GM21360 (cell line): Measurements from ENCODE around the gene SVOPL.

Experiments
- ATAC-seq: cut with Tn5 transposase; IDR thresholded peaks from one replicate; pipeline ENCODE4 v1.9.1; 2021; ENCODE audit warnings: mild to moderate bottlenecking, moderate library complexity; ENCODE audit not compliant: unreplicated experiment

SVOPL gene

DNA sequence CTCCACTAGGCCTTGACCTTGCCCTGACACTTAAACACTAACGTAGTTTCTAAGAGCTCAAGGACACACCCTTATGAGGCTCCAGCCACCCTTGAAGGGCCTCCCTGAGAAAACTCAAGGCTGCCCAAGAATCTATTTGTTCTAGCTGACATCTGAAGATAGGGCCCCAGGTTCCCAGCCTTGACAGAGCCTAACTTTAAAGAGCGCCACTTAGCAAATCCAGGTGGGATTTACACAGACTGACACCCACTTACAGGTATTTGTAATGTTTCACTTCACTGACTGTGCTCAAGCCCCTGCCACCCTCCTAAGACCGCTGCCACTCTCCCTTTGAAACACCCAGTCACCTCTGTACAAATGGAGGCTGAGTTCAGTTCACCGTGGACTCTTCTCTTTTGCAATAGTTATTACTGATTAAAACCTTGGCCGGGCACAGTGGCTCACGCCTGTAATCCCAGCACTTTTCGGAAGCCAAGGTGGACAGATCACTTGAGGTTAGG is 90.4 kb downstream of the SVOPL start:
- no peak for ATAC-seq

DNA sequence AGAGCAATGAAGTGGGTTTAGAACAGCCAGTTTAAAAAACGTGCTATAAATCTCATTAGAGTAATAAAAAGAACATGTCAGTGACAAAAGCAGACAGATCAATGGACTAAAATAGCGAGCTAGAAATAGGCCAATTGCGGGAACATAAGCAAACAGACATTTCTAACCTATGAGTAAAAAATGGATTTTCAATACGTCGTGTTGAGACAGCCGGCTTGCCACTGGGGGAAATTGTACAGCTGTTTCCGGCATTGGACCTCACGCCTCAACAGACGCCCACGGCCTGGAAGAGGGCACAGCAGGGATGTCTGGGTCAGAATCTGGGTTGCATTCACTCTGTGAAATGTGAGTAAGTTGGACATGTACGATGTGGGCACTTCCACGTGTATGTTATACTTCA is 92.9 kb downstream of the SVOPL start:
- ATAC-seq, result no peak

DNA sequence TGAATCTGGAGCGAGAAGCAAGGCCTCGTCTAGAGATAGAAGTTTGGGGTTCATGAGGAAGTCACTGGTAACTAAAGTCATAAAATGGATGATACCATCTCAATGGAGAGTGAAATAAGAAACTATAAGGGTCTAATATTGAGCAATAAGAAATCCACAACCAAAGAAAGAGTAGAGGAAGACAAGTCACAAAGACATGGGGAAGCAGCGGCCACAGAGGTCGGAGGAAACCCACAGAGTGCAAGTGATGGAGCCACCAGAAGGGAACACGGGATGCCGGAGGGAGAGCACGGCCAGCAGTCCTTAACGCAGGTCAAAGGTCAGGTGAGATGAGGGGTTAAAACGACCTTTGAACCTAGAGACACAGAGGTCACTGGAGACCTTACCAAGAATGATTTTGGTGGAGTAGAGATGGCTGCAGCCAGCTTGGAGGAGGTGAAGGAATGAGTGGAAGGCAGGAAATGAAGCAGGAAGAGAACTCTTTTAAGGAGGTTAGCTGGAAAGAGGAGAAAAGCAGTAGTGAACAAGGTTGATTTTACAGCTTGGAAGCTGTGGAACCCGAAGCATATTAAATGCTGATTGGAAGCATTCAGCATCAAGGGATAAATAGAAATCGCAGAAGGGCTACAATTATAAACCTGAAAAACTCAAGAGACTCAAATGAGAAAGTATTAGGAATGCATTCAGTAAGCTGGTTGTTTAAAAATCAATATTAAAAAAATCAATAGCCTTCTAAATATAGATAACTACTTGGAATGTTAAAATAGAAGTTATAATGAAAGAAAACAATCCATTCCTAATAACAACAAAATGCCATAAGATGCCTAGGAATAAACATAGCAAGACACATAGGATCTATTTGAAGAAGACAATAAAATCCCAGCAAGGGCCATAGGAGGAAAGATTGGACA is 93.7 kb downstream of the SVOPL start:
- no peak for ATAC-seq

DNA sequence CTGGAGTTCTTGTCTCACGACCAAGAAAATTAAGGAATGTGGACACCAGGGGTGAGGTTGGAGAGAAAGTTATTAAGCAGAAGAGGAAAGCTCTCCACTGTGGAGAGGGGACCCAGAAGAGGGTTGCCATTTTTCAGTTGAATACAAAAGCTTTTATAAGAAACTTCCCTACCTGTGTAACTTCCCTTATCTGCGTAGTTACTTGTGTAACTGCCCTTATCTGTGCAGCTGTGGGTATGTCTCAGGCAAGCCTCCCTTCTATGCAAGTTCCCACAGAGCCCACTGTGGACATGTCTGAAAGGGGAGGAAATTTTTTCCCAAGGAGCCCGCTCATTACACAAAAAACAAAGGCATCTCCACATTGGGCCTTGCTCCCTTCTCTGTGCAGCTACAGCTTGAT is 94.9 kb downstream of the SVOPL start:
- no peak for ATAC-seq

DNA sequence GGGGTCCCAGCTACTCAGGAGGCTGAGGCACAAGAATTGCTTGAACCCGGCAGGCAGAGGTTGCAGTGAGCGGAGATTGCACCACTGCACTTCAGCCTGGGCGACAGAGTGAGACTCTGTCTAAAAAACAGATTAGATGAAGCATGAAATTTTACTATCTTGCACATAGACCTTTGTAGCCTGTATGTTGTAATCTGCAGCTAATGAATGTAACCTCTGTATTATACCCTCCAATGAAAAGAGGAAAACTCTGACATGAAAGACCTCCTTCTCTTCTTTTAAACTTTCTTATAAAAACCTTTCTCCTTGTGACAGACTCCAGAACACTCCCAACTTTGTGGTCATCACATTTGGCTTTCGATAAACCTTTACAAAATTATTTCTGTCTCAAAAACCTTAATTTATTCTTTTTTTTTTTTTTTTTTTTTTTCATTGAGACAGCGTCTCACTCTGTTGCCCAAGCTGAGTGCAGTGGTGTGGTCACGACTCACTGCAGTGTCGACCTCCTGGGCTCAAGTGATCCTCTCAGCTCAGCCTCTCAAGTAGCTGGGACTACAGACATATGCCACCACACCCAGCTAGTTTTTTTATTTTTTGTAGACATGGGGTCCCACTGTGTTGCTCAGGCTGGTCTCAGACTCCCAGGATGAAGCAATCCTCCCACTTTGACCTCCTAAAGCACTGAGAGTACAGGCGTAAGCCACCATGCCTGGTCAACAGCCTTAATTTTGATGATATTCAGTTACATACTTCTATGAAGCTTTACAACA is 97.4 kb downstream of the SVOPL start:
- ATAC-seq, result no peak

DNA sequence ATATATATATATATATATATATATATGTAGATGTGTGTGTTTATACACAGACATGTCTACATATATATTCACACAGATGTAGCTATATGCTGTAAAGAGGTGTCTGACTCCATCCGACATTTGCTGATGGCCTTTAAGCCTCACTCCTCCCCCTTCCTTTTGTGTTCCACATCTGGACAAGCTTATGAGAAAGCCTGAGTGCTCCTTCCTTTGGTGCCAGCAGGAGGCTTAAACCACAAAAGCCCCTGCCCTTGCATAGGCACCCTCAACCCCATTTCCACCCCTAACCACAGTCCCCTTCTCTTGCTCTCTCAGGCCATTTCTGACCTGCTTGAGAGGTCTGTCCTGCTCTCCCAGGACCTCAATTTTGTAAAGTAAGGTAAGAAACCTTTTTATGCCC is 98.7 kb downstream of the SVOPL start:
- ATAC-seq, result no peak

DNA sequence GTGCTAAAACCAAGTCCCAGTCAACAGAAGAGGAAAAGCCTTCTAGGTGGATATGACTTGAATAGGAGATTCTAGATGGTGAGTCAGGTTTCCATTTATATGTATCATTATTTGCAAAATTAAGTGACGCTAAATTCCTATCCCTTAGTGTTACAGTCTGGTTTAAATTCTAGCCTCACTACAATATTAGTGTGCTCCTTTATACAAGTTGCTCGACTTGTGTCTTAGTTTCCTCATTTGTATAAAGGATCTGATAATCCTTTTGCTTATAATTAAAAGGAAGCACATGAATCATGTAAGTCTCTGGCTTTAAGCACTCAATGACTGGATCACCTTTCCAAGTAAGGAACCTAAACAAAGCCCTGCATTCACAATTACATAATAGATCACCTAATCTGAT is 105.7 kb downstream of the SVOPL start:
- ATAC-seq, result no peak

DNA sequence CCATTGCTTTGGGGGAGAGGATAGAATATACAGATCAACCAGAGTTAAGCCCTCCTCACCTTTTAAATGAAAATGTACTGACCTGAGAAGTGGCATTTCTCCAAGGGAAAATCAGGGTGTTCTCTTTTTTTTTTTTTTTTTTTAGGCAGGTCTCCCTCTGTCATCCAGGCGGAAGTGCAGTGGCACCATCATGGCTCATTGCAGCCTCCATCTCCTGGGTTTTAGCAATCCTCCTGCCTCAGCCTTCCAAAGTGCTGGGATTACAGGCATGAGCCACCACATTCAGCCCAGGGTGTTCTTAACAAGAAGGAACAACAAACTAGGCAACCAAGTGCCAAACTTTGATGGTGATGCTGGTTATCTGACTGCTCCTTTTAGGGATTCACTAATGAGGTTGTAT is 111.0 kb downstream of the SVOPL start:
- ATAC-seq, result no peak

DNA sequence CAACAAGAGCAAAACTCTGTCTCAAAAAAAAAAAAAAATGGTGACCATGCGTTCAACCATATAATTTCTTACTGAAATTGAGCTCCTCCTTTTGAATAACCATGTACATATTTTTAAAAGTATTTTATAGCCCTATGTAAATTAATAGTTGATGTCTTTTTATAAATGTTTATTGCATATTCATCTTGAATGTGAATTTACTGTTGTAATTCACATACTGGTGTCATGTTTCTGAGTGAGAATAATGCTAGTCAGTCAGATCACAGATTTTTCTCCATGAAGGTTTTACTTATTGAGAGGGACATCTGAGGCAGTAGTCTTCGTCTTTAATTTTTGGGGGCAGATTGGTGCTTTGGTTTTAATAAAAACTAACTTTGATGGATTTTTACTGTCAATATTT is 112.2 kb downstream of the SVOPL start:
- ATAC-seq, result no peak

DNA sequence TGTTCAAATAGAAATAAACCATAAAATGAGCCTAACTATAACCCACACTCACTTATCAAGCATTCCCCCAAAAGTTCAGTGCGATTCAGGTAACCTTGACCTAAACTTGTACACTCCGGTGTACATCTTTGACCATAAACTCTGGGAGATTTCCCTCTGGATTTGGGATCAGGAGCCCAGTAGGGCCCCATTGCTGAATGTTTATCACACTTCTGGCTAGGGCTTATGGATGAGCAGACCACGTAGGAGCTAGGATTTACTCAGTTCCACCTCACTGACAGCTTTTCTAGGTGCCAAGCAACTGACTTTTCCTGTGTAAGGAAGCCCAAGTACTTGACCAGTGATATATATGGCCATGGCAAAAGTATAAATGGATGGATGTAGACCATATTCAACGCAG is 113.7 kb downstream of the SVOPL start:
- no peak for ATAC-seq

DNA sequence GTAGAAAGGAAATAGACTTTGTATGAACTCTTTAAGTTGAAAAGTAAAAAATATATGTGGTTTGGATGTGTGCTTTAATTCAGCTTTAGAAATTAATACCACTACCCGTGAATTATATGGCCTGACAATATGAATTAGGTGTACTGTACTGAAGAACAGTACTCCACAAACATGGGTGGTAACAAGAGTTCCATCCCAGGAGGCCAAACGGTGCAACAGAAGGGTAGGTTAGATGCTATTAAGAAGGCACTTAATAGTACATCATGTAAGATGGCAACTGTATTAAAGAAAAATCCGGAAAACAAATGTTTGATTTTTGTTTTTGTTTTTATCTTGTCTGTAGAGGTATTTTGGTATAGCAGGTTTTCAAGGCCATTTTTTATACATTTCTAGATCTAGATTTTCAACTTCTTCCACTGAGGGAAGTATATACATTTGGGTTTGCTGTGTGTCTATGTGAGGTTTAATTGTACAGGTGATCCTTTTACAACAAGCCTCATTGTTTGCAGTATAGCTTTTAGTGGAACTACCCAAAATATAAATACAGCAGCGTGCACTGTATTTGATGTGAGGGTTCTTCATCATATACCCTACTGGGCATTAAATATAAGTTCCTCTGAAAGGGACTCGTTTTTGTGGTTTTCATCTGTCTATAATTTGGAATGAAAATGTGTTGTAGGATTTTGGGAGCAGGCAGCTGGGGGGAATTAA is 115.7 kb downstream of the SVOPL start:
- no peak for ATAC-seq

DNA sequence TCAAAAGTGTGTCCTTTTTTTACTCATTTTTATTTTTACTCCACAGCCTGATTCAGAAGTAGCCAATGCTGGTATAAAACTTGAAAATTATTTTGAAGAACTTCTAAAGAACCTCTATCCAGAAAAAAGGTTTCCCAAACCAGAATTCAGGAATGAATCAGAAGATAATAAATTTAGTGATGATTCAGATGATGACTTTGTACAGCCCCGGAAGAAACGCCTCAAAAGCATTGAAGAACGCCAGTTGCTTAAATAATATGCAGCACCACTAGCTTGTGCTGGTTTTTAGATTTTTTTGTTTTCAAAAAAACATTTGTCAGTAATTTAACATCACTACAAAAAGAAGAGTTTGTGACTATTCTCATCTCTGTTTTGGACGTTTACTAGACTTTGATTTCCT is 116.5 kb downstream of the SVOPL start:
- ATAC-seq, result no peak

DNA sequence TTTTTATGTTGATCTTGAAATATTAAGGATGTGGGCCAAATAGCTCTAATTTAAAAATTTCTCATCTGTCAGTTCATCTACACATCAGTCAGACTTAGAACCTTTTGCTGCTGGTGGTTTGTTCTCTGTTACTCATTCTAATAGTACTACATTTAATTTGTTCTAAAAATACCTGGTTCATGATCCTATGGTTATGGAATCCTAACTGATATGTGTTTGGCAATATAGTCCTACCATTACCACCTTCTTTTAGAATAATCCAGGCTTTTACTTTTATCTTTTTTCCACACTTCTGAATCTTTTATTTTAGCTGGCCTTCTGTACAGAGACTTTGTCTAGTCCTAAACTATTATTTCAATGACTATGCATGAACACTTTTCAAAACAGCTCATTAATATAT is 116.9 kb downstream of the SVOPL start:
- ATAC-seq, result no peak

DNA sequence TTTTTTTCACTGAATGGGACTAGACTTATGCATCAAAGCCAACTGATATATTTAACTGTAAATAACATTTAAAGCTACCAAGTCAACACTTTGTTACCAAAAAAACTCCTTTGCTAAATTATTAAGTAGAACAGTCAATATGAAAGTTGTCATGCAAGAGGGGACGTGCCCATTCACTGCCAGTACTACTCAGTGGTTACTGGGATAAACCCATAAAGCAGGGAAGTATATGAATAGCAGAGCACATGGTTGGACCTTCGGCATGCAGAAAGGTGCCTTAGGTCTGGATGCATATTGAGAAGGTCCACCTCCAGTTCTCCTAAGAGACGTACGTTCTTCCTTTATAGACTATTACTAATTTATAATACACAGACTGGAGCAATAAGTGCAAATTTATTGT is 120.1 kb downstream of the SVOPL start:
- ATAC-seq, result no peak

DNA sequence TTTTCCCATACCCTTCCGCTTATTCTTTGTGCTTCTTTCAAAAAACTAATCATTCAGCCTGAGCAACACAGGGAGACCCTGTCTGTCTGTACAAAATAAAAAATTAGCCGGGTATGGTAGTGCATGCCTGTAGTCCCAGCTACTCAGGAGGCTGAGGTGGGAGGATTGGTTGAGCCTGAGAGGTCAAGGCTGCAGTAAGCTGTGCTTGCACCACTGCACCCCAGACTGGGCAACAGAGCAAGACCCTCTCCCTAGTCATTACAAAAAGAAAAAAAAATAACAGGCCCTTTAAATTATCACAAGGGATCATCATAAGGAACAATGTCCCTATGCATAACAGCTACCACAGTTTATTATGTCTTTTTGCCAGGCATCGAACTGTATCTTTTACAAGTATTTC is 121.5 kb downstream of the SVOPL start:
- ATAC-seq, result no peak

DNA sequence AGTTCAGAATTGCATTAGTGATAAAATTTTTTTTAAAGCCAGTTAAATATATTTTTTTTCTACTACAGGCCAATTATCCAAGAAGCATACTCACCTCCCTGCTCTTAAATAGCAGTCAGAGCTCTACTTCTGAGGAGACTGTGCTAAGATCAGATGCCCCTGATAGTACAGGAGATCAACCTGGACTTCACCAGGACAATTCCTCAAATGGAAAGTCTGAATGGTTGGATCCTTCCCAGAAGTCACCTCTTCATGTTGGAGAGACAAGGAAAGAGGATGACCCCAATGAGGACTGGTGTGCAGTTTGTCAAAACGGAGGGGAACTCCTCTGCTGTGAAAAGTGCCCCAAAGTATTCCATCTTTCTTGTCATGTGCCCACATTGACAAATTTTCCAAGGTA is 122.0 kb downstream of the SVOPL start:
- no peak for ATAC-seq

DNA sequence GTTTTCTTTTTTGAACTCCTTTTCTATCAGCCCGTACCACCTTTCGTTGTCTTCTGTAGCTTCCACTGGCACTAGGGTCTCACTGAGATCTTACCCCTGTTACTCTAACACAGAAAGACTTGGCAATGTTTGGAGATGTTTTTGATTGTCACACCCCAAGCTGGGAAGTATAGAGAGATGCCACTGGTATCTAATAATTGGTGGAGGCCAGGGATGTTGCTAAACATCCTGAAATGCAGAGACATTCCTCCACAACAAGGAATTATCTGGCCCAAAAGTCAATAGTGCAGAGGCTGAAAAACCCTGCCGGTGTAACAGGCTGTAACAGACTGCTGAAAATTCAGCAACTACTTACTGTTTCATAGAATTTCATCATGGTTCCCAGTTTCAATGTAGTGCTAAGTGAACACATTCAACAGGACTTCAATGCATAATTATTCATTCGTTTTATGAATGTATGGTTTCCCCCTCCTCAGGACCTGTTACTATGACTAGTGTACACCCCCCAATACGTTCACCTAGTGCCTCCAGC is 125.2 kb downstream of the SVOPL start:
- ATAC-seq, result no peak

DNA sequence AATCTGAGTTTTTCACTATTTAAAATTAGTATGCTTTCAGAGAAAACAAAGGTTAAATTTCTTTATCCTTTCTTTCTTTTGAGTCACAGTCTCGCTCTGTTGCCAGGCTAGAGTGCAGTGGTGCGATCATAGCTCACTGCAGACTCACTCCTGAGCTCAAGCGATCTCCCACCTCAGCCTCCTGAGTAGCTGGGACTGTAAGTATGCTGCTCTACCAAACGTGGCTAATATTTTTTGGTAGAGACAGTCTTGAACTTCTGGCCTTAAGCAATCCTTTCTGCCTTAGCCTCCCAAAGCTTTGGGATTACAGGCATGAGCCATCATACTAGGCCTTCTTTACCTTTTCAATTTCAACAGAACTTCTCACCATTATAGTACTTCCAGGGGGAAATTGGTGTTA is 127.4 kb downstream of the SVOPL start:
- ATAC-seq, result no peak

DNA sequence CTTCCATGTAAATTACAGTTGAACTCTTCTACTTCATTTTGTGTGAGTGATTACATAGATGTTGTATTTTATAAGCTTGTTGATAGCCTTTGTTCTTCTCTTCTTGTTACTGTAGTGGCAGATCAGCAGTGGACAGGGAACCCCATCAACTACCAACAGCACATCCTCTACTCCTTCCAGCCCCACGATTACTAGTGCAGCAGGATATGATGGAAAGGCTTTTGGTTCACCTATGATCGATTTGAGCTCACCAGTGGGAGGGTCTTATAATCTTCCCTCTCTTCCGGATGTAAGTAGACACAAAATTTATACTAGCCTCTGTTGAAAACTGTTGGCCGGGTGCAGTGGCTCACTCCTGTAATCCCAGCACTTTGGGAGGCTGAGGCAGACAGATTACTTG is 130.4 kb downstream of the SVOPL start:
- ATAC-seq, result no peak

DNA sequence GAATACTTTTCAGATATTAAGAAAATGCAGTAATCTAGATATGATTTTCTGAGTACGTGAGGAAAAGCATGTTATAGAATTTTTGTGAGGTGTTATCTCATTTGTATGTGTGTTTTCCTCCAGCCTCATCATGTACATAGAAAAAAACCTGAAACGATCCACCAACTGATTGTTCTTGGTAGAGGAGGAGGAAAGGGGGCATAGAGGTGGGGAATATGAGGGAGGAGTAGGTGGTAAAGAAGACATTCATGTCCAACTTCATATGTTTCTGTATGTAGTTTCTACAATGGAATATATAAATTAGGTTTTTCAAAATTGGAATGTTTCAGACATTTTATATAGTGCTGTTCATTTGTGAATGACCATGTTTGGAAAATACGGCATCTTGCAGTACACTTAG is 131.7 kb downstream of the SVOPL start:
- no peak for ATAC-seq

DNA sequence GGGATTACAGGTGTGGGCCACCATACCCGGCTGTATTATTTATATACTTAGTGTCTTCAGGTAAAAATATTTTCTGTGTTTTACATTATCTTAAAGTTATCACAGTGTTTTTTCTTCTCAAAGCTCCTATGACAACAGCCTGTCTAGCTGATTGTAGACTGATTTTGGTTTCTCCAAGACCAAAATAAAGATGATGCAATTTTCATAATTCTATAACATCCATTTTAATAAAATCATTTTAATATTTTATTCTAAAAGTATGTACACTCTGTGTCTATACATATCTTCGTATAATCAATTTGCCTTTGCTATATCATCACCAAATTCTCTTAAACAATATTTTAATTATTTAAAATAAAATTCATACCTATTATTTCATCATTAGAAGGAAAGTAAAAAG is 132.5 kb downstream of the SVOPL start:
- ATAC-seq, result no peak
